ENCODE results near the gene PHF8. TPM values are rescaled to one million over a fixed set of nuclear protein-coding genes. Genes with fewer than 3 reads are reported as not detected.

The PHF8 gene
- total and polyA plus RNA-seq, 12 donors, result 6.1 to 73.5 (median 20.0) TPM

DNA sequence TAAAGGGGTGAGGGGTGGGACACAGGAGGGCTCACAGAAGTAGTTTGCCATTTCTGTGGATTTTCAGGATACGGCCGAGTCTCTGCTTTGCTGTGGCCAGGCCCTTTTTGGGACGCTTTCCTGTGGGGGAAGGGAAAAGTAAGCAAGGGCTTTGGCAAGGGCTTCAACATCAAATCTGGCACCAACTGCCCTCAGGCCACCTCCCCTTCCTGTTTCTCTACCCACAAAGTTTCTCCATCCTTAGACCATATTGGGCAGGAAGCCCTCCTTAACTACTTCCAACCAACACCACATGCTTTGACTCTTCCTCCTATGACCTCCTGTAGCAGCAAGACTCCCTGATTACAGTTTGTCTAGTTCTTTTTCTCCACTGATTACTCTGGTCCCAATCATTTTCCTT lies 105.1 kb downstream of the PHF8 start:
- no peak overlapping the region for H3K27ac ChIP-seq
- intact Hi-C loops (cut with DNase I), result no loop called here
- DNase-seq, result no peak
- H3K9me3 ChIP-seq (replicated peaks in 1 of 3), result no peaks in the 10 kb centered on the region
- H3K27me3 ChIP-seq, result no peaks in the 10 kb centered on the region
- 70 to 93% (median 81%) methylated on average over 3 of the region's 3 CpGs for WGBS, 4 donors
- no peak overlapping the region for H3K4me3 ChIP-seq
- TF ChIP-seq, protein P1, sequence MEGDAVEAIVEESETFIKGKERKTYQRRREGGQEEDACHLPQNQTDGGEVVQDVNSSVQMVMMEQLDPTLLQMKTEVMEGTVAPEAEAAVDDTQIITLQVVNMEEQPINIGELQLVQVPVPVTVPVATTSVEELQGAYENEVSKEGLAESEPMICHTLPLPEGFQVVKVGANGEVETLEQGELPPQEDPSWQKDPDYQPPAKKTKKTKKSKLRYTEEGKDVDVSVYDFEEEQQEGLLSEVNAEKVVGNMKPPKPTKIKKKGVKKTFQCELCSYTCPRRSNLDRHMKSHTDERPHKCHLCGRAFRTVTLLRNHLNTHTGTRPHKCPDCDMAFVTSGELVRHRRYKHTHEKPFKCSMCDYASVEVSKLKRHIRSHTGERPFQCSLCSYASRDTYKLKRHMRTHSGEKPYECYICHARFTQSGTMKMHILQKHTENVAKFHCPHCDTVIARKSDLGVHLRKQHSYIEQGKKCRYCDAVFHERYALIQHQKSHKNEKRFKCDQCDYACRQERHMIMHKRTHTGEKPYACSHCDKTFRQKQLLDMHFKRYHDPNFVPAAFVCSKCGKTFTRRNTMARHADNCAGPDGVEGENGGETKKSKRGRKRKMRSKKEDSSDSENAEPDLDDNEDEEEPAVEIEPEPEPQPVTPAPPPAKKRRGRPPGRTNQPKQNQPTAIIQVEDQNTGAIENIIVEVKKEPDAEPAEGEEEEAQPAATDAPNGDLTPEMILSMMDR (IDR thresholded peaks at IDR 0.05), result no peak
- no peak for TF ChIP-seq POLR2A (IDR thresholded peaks at IDR 0.05)
- H3K4me1 ChIP-seq (replicated peaks in 1 of 2), result no peaks in the 10 kb centered on the region
- peaks cover 0 to 39% of the 10 kb centered on the region in 2 donors for H3K36me3 ChIP-seq (replicated peaks in 1 of 2)

DNA sequence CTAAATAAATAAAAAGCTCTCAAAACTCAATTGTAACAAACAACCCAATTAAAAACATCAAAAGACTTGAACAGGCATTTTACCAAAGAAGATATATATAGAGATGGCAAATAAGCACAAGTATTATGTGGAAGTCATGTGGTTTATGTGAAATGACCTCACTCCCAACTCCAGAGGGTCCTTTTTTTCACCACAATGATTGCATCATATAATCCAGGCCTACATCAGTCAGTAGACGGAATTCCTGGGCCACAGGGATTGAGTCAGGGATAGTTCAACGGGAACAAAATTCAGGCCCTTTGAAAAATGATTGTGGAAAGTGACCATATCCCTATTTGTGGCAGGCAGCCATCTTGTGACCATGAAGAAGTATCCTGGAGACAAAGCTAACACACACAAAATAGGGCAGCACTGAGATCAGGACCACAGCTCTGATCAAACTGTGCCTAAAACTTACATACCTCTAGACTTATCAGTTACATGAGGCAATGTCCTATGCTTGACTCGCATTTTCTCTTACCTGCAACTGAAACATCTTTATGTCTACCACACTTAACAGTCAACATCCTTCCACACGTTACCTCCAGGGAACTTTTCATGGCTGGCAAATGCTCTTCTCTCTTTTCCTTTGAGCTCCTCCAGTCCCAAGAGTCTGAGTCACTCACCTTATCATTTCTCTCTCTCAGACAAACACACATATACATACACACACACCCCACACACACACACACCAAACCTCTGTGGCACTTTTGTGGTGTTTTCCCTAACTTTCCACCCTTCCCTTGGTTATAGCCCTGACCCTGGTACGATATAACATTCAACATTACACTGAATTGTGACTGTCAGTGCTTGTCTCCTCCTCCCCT lies 113.5 kb downstream of the PHF8 start:
- TF ChIP-seq POLR2A (IDR thresholded peaks at IDR 0.05), result no peak
- TF ChIP-seq, protein P1 (IDR thresholded peaks at IDR 0.05), result no peak
- Histone ChIP-seq H3K4me3 (no peak overlapping the region), H3K36me3 (replicated peaks in 1 of 2) (no peaks in the 10 kb centered on the region), H3K27ac (no peak overlapping the region), H3K9me3 (replicated peaks in 1 of 3) (no peaks in the 10 kb centered on the region), H3K4me1 (replicated peaks in 1 of 2) (no peaks in the 10 kb centered on the region), H3K27me3 (no peaks in the 10 kb centered on the region)
- no peak for DNase-seq
- intact Hi-C loops (cut with DNase I), result no loop called here
- WGBS, 4 donors, result 62 to 76% (median 72%) methylated on average over 5 of the region's 5 CpGs

DNA sequence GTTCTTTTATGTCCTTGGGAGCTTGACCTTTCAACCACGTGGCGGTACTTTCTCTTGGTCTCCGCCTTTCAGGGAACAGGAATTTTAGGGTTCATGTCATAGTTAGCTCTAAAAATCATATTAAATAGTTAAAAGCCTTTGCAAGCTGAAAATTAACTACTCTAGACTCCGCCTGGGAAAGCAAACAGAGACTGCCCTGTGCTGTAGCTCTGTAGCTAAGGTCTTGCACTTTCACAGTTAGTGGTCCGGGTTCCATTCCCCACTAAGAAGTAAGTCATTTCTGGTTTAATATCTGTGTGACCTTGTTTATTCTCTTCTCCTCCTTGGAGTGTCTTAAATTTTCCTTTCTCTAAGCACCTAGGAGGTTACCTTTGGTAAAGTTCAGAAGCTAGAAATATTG lies 118.2 kb downstream of the PHF8 start:
- 38 to 67% (median 45%) methylated on average over 3 to 5 of the region's 5 CpGs for WGBS, 4 donors
- H3K36me3 ChIP-seq (replicated peaks in 1 of 2), result no peaks in the 10 kb centered on the region
- no peak for DNase-seq
- H3K4me3 ChIP-seq, result no peak overlapping the region
- H3K27ac ChIP-seq, result no peak overlapping the region
- no peaks in the 10 kb centered on the region for H3K4me1 ChIP-seq (replicated peaks in 1 of 2)
- intact Hi-C loops (cut with DNase I), result no loop called here
- no peaks in the 10 kb centered on the region for H3K9me3 ChIP-seq (replicated peaks in 1 of 3)
- TF ChIP-seq, protein P1 (IDR thresholded peaks at IDR 0.05), result no peak
- TF ChIP-seq POLR2A (IDR thresholded peaks at IDR 0.05), result no peak
- no peaks in the 10 kb centered on the region for H3K27me3 ChIP-seq

DNA sequence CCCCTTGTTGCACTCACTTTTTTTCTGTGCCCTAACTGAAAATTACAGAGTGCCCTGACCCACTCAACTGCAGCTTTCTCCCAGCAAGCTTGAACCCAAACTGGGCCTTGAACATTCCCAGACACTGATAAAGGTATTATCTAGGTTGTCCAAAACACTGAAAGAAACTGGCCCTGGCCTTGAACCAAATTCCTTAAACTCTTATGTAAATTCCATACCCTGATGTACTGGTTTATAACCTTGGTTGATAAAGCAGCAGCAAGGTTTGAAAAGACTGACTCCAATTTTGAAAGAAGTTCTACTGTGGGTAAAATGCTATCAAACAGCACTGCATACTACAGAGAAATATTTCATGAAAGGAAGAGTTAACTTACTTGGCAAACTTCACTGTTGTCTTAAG lies 125.6 kb downstream of the PHF8 start:
- Histone ChIP-seq H3K36me3 (replicated peaks in 1 of 2) (no peaks in the 10 kb centered on the region), H3K9me3 (replicated peaks in 1 of 3) (no peaks in the 10 kb centered on the region), H3K27ac (no peak overlapping the region), H3K4me3 (no peak overlapping the region), H3K27me3 (no peaks in the 10 kb centered on the region), H3K4me1 (replicated peaks in 1 of 2) (no peaks in the 10 kb centered on the region)
- peak in 1 of 7 donors; percentile 24 for DNase-seq
- TF ChIP-seq, protein P1 (IDR thresholded peaks at IDR 0.05), result no peak
- TF ChIP-seq POLR2A (IDR thresholded peaks at IDR 0.05), result no peak
- intact Hi-C loops (cut with DNase I), result no loop called here

Measured in adrenal gland (tissue), 12 donors.